GM20000 (cell line): ENCODE measurements around the gene ZNFX1.

Experiments
- DNase-seq: peaks from one replicate; pipeline ENCODE4 v3.0.0; 2012; ENCODE audit warnings: low spot score
- CTCF ChIP-seq: IDR thresholded peaks from 2 replicates; pipeline ENCODE4 v1.5.1; 2012; ENCODE audit warnings: mild to moderate bottlenecking, control low read depth; ENCODE audit errors: extremely low read depth, missing control alignments

ZNFX1 gene

GRCh38 chr20:49245921-49246740, 31.7 kb downstream of the ZNFX1 start:
- TF ChIP-seq CTCF = peak; percentile 48
- DNase-seq = peak; percentile 62

- no peak for TF ChIP-seq CTCF
- DNase-seq = no peak
Measured at GRCh38 chr20:49237531-49237930, 40.3 kb downstream of the ZNFX1 start.

GRCh38 chr20:49236301-49236700, 41.6 kb downstream of the ZNFX1 start:
- no peak for TF ChIP-seq CTCF
- no peak for DNase-seq

- no peak for DNase-seq
- TF ChIP-seq CTCF = no peak
Measured at GRCh38 chr20:49234831-49235230, 43.0 kb downstream of the ZNFX1 start.

GRCh38 chr20:49233226-49233625, 44.6 kb downstream of the ZNFX1 start:
- no peak for TF ChIP-seq CTCF

GRCh38 chr20:49231471-49231870, 46.4 kb downstream of the ZNFX1 start:
- no peak for DNase-seq
- no peak for TF ChIP-seq CTCF

More at GRCh38 chr20:49233226-49233625, 44.6 kb downstream of the ZNFX1 start:
- DNase-seq = no peak

- no peak for TF ChIP-seq CTCF
- no peak for DNase-seq
Measured at GRCh38 chr20:49230561-49231133, 47.2 kb downstream of the ZNFX1 start.
